PC-3 (cell line): ENCODE measurements around the gene SMCR8. TPM values are rescaled to one million over a fixed set of nuclear protein-coding genes. Genes with fewer than 3 reads are reported as not detected.
A peak's percentile ranks its signal among the peaks of the same experiment; 100 is the strongest.

ENCODE experiments used
- ATAC-seq: fragments of 200-7000 bp; cut with Tn5 transposase; 2 replicates; pipeline ENCODE4 v1.9.1; 2020; ENCODE audit warnings: mild to moderate bottlenecking, moderate library complexity
- BruUV-seq: library from RNA; stranded (reverse); fragments of 400-500 nt; replicated peaks from 2 replicates; lab custom pipeline; 2021; lab: Mats Ljungman, UMichigan
- CTCF ChIA-PET: fragments of 300-600 bp; sonication (Branson Sonifier 250); formaldehyde crosslinking; loops from one replicate; lab custom pipeline; 2022; ENCODE audit warnings: antibody characterized with exemption; lab: Charles Lee
- POLR2A ChIA-PET: fragments of 300-600 bp; sonication (Branson Sonifier 250); formaldehyde crosslinking; loops from one replicate; lab custom pipeline; 2022; ENCODE audit warnings: antibody characterized with exemption; ENCODE audit not compliant: unreplicated experiment; lab: Charles Lee
- DNase-seq: peaks from one replicate; pipeline ENCODE4 v3.0.0-alpha.2; 2015
- H2AFZ ChIP-seq: fragments of 300-600 bp; sonication (generic); 2 replicates; pipeline ENCODE4 v1.6.0; 2016; ENCODE audit warnings: antibody characterized with exemption, low read length
- H3F3A ChIP-seq: fragments of 300-600 bp; sonication (generic); one replicate; pipeline ENCODE4 v1.6.0; 2017; ENCODE audit warnings: antibody characterized with exemption, low read length, control low read depth, mild to moderate bottlenecking; ENCODE audit not compliant: unreplicated experiment
- H3K27ac ChIP-seq: fragments of 300-600 bp; sonication (generic); 2 replicates; pipeline ENCODE4 v1.5.1; 2016; ENCODE audit warnings: mild to moderate bottlenecking, low read length
- H3K27me3 ChIP-seq: fragments of 300-600 bp; sonication (generic); 2 replicates; pipeline ENCODE4 v1.6.1; 2016; ENCODE audit warnings: low read length, mixed read lengths
- H3K36me3 ChIP-seq: fragments of 300-600 bp; sonication (generic); 2 replicates; pipeline ENCODE4 v1.6.1; 2016; ENCODE audit warnings: low read depth, mixed run types, low read length, mixed read lengths
- H3K4me1 ChIP-seq: fragments of 300-600 bp; sonication (generic); 2 replicates; pipeline ENCODE4 v1.5.1; 2016; ENCODE audit warnings: low read length; ENCODE audit not compliant: insufficient read depth
- H3K4me2 ChIP-seq: fragments of 300-600 bp; sonication (generic); 2 replicates; pipeline ENCODE4 v1.6.0; 2016; ENCODE audit warnings: low read length
- H3K4me3 ChIP-seq: fragments of 300-600 bp; sonication (generic); 2 replicates; pipeline ENCODE4 v1.5.1; 2016; ENCODE audit warnings: mild to moderate bottlenecking, low read length, mixed read lengths
- H3K79me2 ChIP-seq: fragments of 300-600 bp; sonication (generic); 2 replicates; pipeline ENCODE4 v1.6.1; 2017; ENCODE audit warnings: low read length, mixed read lengths
- H3K9ac ChIP-seq: fragments of 300-600 bp; sonication (generic); 2 replicates; pipeline ENCODE4 v1.6.0; 2016; ENCODE audit warnings: mild to moderate bottlenecking, low read length
- H3K9me2 ChIP-seq: fragments of 300-600 bp; sonication (generic); replicated peaks from 2 replicates; pipeline ENCODE4 v1.6.1; 2016; ENCODE audit warnings: mixed run types, low read length, mixed read lengths
- H3K9me3 ChIP-seq: fragments of 300-600 bp; sonication (generic); 2 replicates; pipeline ENCODE4 v1.6.1; 2016; ENCODE audit warnings: low read length, mixed read lengths
- H4K20me1 ChIP-seq: fragments of 300-600 bp; sonication (generic); 2 replicates; pipeline ENCODE4 v1.6.1; 2016; ENCODE audit warnings: low read length, mixed read lengths
- EZH2 ChIP-seq: fragments of 300-600 bp; sonication (generic); IDR thresholded peaks from one replicate; pipeline ENCODE4 v1.6.1; 2017; ENCODE audit warnings: antibody characterized with exemption, mild to moderate bottlenecking, low read length; ENCODE audit not compliant: unreplicated experiment
- EZH2phosphoT487 ChIP-seq: fragments of 300-600 bp; sonication (generic); IDR thresholded peaks from 2 replicates; pipeline ENCODE4 v1.6.1; 2018; ENCODE audit warnings: mild to moderate bottlenecking, antibody characterized with exemption, low read length, borderline replicate concordance
- intact Hi-C: fragments of 100-400 bp; cut with micrococcal nuclease; formaldehyde crosslinking; loops from 2 replicates; pipeline ENCODE4 v1.9.0; 2023
- total RNA-seq: library from RNA; depleted of rRNA; stranded (reverse); fragments of >200 nt; gene quantifications from 2 replicates; pipeline ENCODE4 v1.2.3, GENCODE V29; 2014
- TF ChIP-seq, protein P1 (sequence below): fragments of 300-600 bp; sonication (generic); conservative IDR thresholded peaks from 2 replicates; pipeline ENCODE4 v1.5.1; 2017; ENCODE audit warnings: antibody characterized with exemption, low read depth, mild to moderate bottlenecking, low read length

SMCR8 gene
- total RNA-seq, 1 experiment from 2014 or later, result 20.4 TPM

- H3K36me3 ChIP-seq, result peaks cover 16% of the 10 kb centered on the region
- peaks cover 6% of the 10 kb centered on the region; the same call in 1 of the 2 replicates for H3K4me1 ChIP-seq
- DNase-seq, result no peak
- CTCF ChIA-PET, result no interaction called here
- H3K9ac ChIP-seq, result no peak overlapping the region
- POLR2A ChIA-PET, result no interaction called here
- H3K79me2 ChIP-seq, result peaks cover 24% of the 10 kb centered on the region
- H3K4me2 ChIP-seq, result no peak overlapping the region
- H3K27ac ChIP-seq, result no peak overlapping the region
- no peaks in the 10 kb centered on the region for H3K9me3 ChIP-seq
- no peaks in the 10 kb centered on the region; the same call in 1 of the 2 replicates for H4K20me1 ChIP-seq
- no peak for ATAC-seq
- H2AFZ ChIP-seq, result no peak overlapping the region
- H3K4me3 ChIP-seq, result no peak overlapping the region
- TF ChIP-seq, protein P1, sequence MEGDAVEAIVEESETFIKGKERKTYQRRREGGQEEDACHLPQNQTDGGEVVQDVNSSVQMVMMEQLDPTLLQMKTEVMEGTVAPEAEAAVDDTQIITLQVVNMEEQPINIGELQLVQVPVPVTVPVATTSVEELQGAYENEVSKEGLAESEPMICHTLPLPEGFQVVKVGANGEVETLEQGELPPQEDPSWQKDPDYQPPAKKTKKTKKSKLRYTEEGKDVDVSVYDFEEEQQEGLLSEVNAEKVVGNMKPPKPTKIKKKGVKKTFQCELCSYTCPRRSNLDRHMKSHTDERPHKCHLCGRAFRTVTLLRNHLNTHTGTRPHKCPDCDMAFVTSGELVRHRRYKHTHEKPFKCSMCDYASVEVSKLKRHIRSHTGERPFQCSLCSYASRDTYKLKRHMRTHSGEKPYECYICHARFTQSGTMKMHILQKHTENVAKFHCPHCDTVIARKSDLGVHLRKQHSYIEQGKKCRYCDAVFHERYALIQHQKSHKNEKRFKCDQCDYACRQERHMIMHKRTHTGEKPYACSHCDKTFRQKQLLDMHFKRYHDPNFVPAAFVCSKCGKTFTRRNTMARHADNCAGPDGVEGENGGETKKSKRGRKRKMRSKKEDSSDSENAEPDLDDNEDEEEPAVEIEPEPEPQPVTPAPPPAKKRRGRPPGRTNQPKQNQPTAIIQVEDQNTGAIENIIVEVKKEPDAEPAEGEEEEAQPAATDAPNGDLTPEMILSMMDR, result no peak
- no peak for TF ChIP-seq EZH2phosphoT487
- TF ChIP-seq EZH2, result no peak
- no peaks in the 10 kb centered on the region for H3F3A ChIP-seq
- no peaks in the 10 kb centered on the region for H3K27me3 ChIP-seq
- BruUV-seq, result no TSS peak
- intact Hi-C loops, result no loop called here
- no peaks in the 10 kb centered on the region for H3K9me2 ChIP-seq
Observed at GRCh38 chr17:18356624-18357023, 41.5 kb downstream of the SMCR8 start.

- Histone ChIP-seq H3K9me2 (no peaks in the 10 kb centered on the region), H3K27me3 (no peaks in the 10 kb centered on the region), H3K9me3 (no peaks in the 10 kb centered on the region), H3K79me2 (peaks cover 38% of the 10 kb centered on the region), H3K4me1 (peaks cover 12% of the 10 kb centered on the region), H3K27ac (no peak overlapping the region), H4K20me1 (no peaks in the 10 kb centered on the region; the same call in 1 of the 2 replicates), H3K36me3 (no peaks in the 10 kb centered on the region; the same call in 1 of the 2 replicates), H3K4me3 (no peak overlapping the region), H2AFZ (no peak overlapping the region), H3K9ac (no peak overlapping the region), H3F3A (no peaks in the 10 kb centered on the region), H3K4me2 (no peak overlapping the region)
- ATAC-seq (no peak), DNase-seq (no peak)
- TF ChIP-seq EZH2phosphoT487, result no peak
- TF ChIP-seq, protein P1, result no peak
- no peak for TF ChIP-seq EZH2
- CTCF ChIA-PET, result no interaction called here
- BruUV-seq, result no TSS peak
- POLR2A ChIA-PET, result no interaction called here
- intact Hi-C loops, result no loop called here
Observed at GRCh38 chr17:18360518-18360917, 45.4 kb downstream of the SMCR8 start.

DNA sequence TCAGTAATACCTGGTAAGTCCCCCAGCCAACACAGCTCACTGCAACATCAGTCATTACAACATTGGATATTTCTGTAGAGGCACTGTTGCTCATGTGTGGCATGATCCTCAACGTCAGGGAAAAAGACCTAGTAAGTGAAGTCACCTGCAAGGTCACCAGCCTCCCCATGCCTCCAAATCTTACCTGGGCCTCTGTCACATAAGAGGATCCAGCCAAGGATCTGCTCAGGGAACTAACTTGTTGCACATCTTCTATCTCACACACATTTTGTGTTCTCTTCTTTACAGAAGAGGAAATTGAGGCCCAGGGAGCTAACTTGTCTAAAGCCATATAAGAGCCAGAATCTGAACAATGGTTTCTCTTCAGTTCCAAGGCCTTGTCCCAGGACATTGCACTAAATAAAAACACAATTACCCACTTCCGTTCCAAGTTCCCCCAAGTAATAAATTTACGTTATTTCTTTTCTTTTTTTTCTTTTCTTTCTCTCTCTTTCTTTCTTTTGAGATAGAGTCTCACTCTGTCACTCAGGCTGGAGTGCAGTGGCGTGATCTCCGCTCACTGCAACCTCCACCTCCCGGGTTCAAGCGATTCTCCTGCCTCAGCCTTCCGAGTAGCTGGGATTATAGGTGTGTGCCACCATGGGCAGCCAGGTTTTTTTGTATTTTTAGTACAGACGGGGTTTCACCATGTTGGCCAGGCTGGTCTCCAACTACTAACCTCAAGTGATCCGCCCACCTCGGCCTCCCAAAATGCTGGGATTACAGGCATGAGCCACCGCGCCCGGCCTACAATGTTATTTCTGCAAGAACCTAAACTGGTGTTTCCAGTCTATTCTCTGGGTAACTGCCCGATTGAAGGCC lies 47.0 kb downstream of the SMCR8 start:
- no peaks in the 10 kb centered on the region for H3F3A ChIP-seq
- POLR2A ChIA-PET, result no interaction called here
- TF ChIP-seq EZH2phosphoT487 (no peak), EZH2 (no peak)
- TF ChIP-seq, protein P1, result no peak
- H3K4me2 ChIP-seq, result peak overlapping the region; percentile 83
- H3K27me3 ChIP-seq, result no peaks in the 10 kb centered on the region
- no peaks in the 10 kb centered on the region for H3K9me2 ChIP-seq
- peak overlapping the region; percentile 80 for H2AFZ ChIP-seq
- CTCF ChIA-PET, result no interaction called here
- H4K20me1 ChIP-seq, result no peaks in the 10 kb centered on the region; the same call in 1 of the 2 replicates
- no peaks in the 10 kb centered on the region for H3K36me3 ChIP-seq
- BruUV-seq, result no TSS peak
- H3K4me1 ChIP-seq, result peaks cover 12% of the 10 kb centered on the region
- DNase-seq (no peak), ATAC-seq (no peak)
- peak overlapping the region; percentile 84 for H3K4me3 ChIP-seq
- peaks cover 38% of the 10 kb centered on the region for H3K79me2 ChIP-seq
- no peak overlapping the region for H3K27ac ChIP-seq
- H3K9ac ChIP-seq, result peak overlapping the region; percentile 69
- no peaks in the 10 kb centered on the region for H3K9me3 ChIP-seq
- intact Hi-C loops, result no loop called here
